ENCODE measurements around the gene SOWAHA. TPM values are rescaled to one million over a fixed set of nuclear protein-coding genes. Genes with fewer than 3 reads are reported as not detected.

SOWAHA gene
- total and polyA plus RNA-seq, 2 donors (not counting 1 experiment from before 2014, with no cell fraction given): not detected

GRCh38 chr5:132773601-132774355 lies 39.3 kb upstream of the SOWAHA start:
- TF ChIP-seq EZH2 (IDR thresholded peaks at IDR 0.05; ENCODE audit: borderline replicate concordance, insufficient read depth, low read depth, low read length, poor library complexity, severe bottlenecking): no peak
- TF ChIP-seq CTCF (IDR thresholded peaks at IDR 0.05): no peak
- intact Hi-C loops (cut with micrococcal nuclease): no loop called here
- Mint-ChIP-seq H3K4me1 (peaks cover 8% of the 10 kb centered on the region), H3K27ac (no peak overlapping the region), H3K4me3 (no peak overlapping the region), H3K27me3 (peaks cover 14% of the 10 kb centered on the region), H3K9me3 (ENCODE audit: insufficient read depth) (no peaks in the 10 kb centered on the region)
- ChIA-PET CTCF (no interaction called here), POLR2A (no interaction called here)
- H3K4me1 ChIP-seq (ENCODE audit: control insufficient read depth in 2 of 2, insufficient read depth in 2 of 2, low read length in 2 of 2): peaks cover 14 to 16% of the 10 kb centered on the region in 2 donors
- no peak overlapping the region for H2AFZ ChIP-seq (ENCODE audit: insufficient read depth, low read depth, low read length, poor library complexity, severe bottlenecking)
- DNase-seq (no peak), ATAC-seq (ENCODE audit: low read depth) (no peak)
- H3K36me3 ChIP-seq (replicated peaks in 1 of 2; ENCODE audit: control extremely low read depth in 1 of 2, control insufficient read depth in 1 of 2, extremely low read depth in 1 of 2, insufficient read depth in 2 of 2, low read length in 1 of 2): no peaks in the 10 kb centered on the region
- no peak overlapping the region for H3K27ac ChIP-seq (ENCODE audit: low read length in 2 of 2)
- WGBS (ENCODE audit: insufficient coverage): 92% methylated on average over 8 of the region's 12 CpGs
- H3K4me3 ChIP-seq (ENCODE audit: control extremely low read depth in 1 of 5, extremely low read depth in 1 of 5, insufficient read depth in 1 of 5, low read depth in 2 of 5, low read length in 4 of 5): no peak overlapping the region
- H3K27me3 ChIP-seq (replicated peaks in 1 of 4; ENCODE audit: control extremely low read depth in 1 of 4, control insufficient read depth in 3 of 4, insufficient read depth in 4 of 4, low read length in 3 of 4): peaks cover 2 to 26% (median 12%) of the 10 kb centered on the region in 4 experiments
- peaks cover 0 to 9% (median 0%) of the 10 kb centered on the region in 3 donors for H3K9me3 ChIP-seq (ENCODE audit: control extremely low read depth in 1 of 3, control insufficient read depth in 2 of 3, insufficient read depth in 1 of 3, low read length in 2 of 3)
- no peaks in the 10 kb centered on the region for H4K20me1 ChIP-seq (ENCODE audit: control insufficient read depth, insufficient read depth, low read length, poor library complexity, severe bottlenecking)
- no peak overlapping the region for H3K4me2 ChIP-seq (replicated peaks; ENCODE audit: low read depth, low read length, poor library complexity, severe bottlenecking)
- H3K79me2 ChIP-seq (ENCODE audit: control insufficient read depth, insufficient read depth, low read length): no peaks in the 10 kb centered on the region
- no peak overlapping the region for H3K9ac ChIP-seq (ENCODE audit: low read length)

GRCh38 chr5:132774406-132774805 lies 38.7 kb upstream of the SOWAHA start:
- DNase-seq (no peak), ATAC-seq (ENCODE audit: low read depth) (no peak)
- H3K4me3 ChIP-seq (ENCODE audit: control extremely low read depth in 1 of 5, extremely low read depth in 1 of 5, insufficient read depth in 1 of 5, low read depth in 2 of 5, low read length in 4 of 5): no peak overlapping the region
- no peaks in the 10 kb centered on the region for H3K79me2 ChIP-seq (ENCODE audit: control insufficient read depth, insufficient read depth, low read length)
- no peak overlapping the region for H2AFZ ChIP-seq (ENCODE audit: insufficient read depth, low read depth, low read length, poor library complexity, severe bottlenecking)
- H3K36me3 ChIP-seq (replicated peaks in 1 of 2; ENCODE audit: control extremely low read depth in 1 of 2, control insufficient read depth in 1 of 2, extremely low read depth in 1 of 2, insufficient read depth in 2 of 2, low read length in 1 of 2): no peaks in the 10 kb centered on the region
- Mint-ChIP-seq H3K27me3 (peaks cover 20% of the 10 kb centered on the region), H3K4me3 (no peak overlapping the region), H3K9me3 (ENCODE audit: insufficient read depth) (no peaks in the 10 kb centered on the region), H3K4me1 (peaks cover 8% of the 10 kb centered on the region), H3K27ac (no peak overlapping the region)
- no peak overlapping the region for H3K4me2 ChIP-seq (replicated peaks; ENCODE audit: low read depth, low read length, poor library complexity, severe bottlenecking)
- intact Hi-C loops (cut with micrococcal nuclease): no loop called here
- WGBS (ENCODE audit: insufficient coverage): 95% methylated on average over 3 of the region's 3 CpGs
- ChIA-PET CTCF (no interaction called here), POLR2A (no interaction called here)
- peaks cover 2 to 32% (median 16%) of the 10 kb centered on the region in 4 experiments for H3K27me3 ChIP-seq (replicated peaks in 1 of 4; ENCODE audit: control extremely low read depth in 1 of 4, control insufficient read depth in 3 of 4, insufficient read depth in 4 of 4, low read length in 3 of 4)
- peaks cover 0 to 9% (median 0%) of the 10 kb centered on the region in 3 donors for H3K9me3 ChIP-seq (ENCODE audit: control extremely low read depth in 1 of 3, control insufficient read depth in 2 of 3, insufficient read depth in 1 of 3, low read length in 2 of 3)
- H4K20me1 ChIP-seq (ENCODE audit: control insufficient read depth, insufficient read depth, low read length, poor library complexity, severe bottlenecking): no peaks in the 10 kb centered on the region
- H3K27ac ChIP-seq (ENCODE audit: low read length in 2 of 2): no peak overlapping the region
- H3K9ac ChIP-seq (ENCODE audit: low read length): no peak overlapping the region
- TF ChIP-seq CTCF (IDR thresholded peaks at IDR 0.05) (no peak), EZH2 (IDR thresholded peaks at IDR 0.05; ENCODE audit: borderline replicate concordance, insufficient read depth, low read depth, low read length, poor library complexity, severe bottlenecking) (no peak)
- peaks cover 14 to 16% of the 10 kb centered on the region in 2 donors for H3K4me1 ChIP-seq (ENCODE audit: control insufficient read depth in 2 of 2, insufficient read depth in 2 of 2, low read length in 2 of 2)
